Endometrium (tissue), 2 donors: Measurements from ENCODE around the gene CXCR4.

Experiments
- FAIRE-seq: peaks from 2 replicates; lab custom pipeline; 2012; peaks lifted over from hg19 to GRCh38; lab: Jason Lieb, UNC
- donor health status: control.
- donor health status: control.

CXCR4 gene

DNA sequence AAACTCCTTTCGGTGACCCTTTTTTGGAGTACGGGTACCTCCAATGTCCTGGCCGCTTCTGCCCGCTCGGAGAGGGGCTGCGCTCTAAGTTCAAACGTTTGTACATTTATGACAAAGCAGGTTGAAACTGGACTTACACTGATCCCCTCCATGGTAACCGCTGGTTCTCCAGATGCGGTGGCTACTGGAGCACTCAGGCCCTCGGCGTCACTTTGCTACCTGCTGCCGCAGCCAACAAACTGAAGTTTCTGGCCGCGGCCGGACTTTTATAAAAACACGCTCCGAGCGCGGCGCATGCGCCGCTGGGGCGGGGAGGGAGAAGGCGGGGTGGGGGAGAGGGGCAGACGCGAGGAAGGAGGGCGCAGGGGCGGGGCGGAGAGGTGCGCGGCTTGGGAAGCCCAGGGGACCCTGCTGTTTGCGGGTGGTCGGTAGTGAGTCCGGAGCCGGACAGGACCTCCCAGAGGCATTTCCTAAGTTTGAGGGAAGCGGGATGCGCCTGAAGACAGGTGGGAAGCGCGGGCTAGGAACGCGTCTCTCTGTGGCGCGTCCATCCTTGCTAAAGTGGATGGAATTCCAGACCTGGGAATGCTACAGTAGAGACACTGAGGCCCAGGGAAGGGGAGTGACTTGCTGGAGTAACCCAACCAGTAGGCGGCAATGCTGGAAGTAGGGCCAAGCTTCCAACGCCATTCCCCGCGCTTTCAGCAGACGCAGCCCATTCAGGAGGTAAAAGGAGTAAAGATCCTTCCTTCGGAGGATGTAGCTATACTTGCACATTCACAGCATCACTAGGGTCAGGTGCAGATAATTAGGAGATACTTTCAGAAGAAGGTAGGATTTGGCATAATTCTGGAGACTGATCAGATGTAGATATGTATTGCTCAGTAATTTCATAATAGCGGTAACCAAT lies at the start of gene CXCR4:
Gene CXCR4, minus strand, starts transcription at position 241 of the 910 bp plus-strand sequence. Its CDS starts 89 bp downstream, at position 152.
- no peak for FAIRE-seq

GRCh38 chr2:136164280-136164776 lies 46.4 kb upstream of the CXCR4 start:
- FAIRE-seq: no peak

DNA sequence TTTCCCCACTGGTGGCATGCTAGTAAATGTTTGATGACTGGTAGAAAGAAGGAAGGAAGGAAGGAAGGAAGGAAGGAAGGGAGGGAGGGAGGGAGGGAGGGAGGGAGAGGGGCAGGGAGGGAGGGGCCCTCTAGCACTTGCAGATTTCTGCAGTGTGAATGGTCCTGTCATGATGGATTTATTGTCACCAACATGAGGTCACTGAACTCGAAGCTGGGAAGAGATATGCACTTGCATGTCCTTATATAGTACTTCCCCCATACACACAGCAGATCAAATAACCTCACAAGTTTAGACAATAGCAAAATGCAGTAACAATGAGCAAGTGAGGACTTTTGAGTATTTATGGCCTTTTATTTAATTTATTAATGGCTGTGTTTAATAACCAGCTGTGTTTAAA lies 44.5 kb upstream of the CXCR4 start:
- no peak for FAIRE-seq

DNA sequence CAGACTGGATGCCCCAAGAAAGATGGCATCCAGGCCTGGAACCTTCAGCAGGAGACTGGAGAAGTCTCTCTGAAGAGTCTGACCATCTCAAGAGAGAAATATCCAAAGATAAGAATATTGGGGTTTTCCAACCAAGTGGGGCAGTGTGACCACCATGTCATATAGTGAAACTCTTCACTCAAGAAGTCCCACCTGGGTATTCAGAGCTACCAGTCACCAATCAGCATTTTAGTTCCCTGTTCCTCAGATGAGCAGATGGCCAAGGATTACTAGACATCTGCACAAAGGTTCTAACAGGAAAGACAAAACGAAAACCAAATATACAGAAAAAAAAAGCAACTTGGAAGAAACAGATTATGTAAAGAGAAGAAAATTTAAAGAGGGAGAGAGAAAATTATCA lies 38.5 kb upstream of the CXCR4 start:
- FAIRE-seq: no peak

- no peak for FAIRE-seq
Observed at GRCh38 chr2:136154384-136154783, 36.4 kb upstream of the CXCR4 start.

DNA sequence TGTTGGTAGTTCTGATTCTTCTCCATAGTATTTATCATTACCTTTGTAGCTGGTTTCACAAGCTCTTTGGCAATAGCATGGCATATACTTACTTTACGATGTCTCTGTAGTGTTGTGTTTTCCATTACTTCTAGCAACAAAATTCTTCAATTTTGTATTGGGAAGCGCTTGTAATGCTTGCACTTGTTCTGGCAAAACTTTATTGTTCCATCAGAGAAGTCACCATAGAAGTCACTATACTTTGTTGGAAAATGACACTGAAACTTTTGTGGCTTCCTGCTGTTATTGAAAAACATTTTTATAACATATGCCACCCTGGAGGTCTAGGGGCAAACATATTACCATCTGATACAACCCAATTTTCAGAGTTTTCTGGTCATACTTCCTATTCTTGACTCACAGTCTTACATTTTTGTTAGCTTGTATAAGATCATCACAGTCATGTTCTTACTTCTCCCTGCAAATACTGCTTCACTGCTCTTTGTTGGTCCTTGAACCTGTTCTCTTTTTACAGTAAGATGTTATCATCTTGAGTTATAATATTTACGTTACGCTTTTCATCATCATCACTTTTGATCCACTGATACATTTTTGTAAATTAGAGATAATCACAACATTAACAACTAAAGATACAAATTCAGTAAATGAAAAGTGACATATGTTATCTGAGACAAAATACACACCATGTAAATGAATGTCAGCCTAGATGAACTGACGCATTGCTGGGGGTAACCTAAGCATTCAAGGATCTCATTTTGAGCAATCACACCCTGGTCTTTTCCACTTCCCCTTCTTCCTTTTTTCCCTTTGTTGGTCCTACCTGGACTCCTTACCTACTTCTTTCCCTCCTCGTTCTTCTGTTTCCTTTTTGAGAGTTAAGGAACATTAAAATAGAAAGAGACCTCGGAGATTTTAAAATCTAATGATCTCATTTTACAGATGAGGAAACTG lies 33.3 kb upstream of the CXCR4 start:
- FAIRE-seq: no peak

DNA sequence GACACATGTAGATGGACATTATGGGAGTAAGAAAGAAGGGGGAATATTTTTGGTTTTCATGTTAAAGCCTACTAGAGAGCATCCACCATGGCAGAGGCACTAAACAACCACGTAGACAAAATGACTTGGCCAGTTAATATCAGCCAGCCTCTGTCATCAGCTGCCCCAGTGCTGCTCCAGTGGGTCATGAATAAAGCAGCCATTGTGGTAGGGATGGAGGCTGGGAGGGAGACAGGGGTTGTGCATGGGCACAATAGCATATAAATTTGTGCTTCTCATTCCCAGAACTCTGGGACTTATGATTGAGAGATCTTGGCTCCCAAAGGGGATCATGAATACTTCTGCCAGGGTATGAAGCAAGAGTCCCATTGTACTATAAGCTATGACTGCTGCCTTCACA lies 31.1 kb upstream of the CXCR4 start:
- no peak for FAIRE-seq

GRCh38 chr2:136146564-136146963 lies 28.6 kb upstream of the CXCR4 start:
- no peak for FAIRE-seq

GRCh38 chr2:136143603-136144451 lies 25.9 kb upstream of the CXCR4 start:
- FAIRE-seq: no peak

GRCh38 chr2:136141510-136142149 lies 23.7 kb upstream of the CXCR4 start:
- FAIRE-seq: no peak

GRCh38 chr2:136139631-136140030 lies 21.7 kb upstream of the CXCR4 start:
- no peak for FAIRE-seq

DNA sequence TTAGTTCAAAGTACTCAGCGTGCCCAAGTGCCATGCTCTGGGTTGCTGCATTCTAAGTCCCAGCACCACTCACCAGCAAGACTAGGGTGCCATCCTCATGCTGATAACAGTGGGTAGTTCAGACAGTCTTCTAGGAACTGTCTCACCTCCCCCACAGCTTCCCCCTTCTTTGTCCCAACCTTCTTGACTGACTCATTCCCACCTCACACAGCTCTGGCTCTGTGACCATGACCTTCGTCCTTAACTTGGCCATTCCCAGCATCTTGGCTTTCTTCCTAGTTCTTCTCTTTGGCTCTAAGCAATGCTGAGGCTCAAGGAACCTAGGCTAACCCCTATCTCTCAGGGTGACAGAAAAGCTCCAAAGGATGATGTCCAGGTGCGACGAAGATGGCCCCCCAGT lies 20.0 kb upstream of the CXCR4 start:
- no peak for FAIRE-seq

GRCh38 chr2:136136931-136137330 lies 19.0 kb upstream of the CXCR4 start:
- FAIRE-seq: no peak

DNA sequence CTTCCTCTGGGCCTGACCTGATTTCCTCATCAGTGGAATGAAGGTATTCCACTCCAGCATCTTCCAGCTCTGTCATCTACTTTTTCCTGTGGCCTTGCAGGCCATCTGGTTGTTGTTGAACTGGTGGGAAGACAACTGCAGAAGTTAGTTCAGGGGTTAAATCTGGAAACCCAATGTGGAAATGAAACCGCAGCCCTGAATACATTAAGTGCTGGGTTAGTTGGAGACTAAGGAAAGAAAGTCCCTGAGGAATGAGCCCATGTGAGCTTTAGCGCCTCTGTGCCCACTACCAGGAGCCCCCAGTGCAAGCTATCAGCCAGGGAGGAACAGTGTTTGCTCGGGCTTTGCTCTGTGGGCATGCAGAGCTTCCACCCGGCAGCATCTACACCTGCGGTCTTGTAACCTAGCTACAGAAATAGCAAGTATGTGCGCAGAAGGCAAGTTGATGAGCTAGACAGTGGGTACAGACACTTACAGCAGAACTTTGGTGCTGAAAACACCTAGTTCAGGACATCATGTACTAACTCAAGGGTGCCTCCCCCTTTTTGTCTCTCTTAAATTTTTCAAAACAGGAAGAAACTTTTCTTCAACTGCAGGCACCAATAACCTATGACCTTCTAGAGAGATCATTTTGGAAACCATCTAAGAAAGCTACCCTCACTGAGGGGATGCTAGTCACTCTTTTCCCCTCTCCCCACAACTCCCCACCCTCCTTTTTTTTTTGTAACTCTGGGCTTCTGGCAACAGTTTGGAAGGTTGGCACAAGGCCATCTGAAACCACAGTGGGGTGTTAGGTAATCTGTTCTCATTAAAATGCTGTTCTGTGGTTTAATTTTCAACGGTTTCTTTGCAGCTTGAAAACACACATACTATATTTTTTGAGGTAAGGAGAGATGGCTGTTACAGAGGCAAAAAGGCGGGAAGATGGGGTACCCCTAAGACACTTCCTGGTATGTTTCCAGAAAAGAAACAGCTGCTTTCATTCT lies 18.3 kb upstream of the CXCR4 start:
- FAIRE-seq: no peak

DNA sequence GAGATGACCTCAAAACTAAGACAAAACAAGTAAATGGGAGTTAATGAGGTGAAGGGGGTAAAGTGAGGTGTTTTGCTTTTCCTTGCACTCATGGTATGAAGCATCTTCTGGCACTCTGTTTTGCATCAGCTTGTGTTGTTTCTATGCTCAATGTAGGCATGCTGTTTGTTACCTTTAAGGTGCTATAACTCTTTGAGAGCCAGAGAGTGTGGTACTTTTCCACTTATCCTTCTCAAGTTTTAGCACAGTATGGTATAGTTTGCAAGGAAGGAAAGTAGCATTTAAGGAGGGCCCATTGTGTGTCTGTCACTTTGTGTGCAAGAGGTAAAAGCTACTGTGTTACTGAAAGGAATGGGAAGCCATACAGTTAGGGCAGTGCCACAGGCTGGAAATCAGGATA lies 17.5 kb upstream of the CXCR4 start:
- FAIRE-seq: no peak

GRCh38 chr2:136134126-136134525 lies 16.2 kb upstream of the CXCR4 start:
- no peak for FAIRE-seq

DNA sequence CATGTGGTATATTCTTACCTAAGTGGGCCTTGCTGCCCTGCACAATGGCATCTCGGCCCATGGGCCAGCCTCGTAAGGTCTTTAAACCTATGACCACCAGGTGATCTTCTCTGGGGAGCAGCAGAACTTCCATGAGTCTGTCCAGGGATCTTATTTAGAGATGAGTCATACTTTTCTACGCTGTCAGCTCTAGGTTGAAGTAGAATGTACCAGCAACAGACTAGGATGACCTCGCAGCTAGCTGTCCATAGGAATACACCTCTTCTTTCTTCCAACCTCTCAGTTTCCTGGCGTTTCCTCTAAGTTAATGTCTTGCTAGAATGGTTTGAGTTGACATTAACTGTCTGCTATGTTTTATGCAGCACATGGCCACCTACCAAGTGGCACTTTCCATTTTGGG lies 15.6 kb upstream of the CXCR4 start:
- no peak for FAIRE-seq

- no peak for FAIRE-seq
Observed at GRCh38 chr2:136133176-136133575, 15.2 kb upstream of the CXCR4 start.

GRCh38 chr2:136132825-136133155 lies 14.8 kb upstream of the CXCR4 start:
- FAIRE-seq: no peak
